Neural cell (in vitro differentiated cells): ENCODE results near the gene SPI1. TPM values are rescaled to one million over a fixed set of nuclear protein-coding genes. Genes with fewer than 3 reads are reported as not detected.

Experiments used
- H2AFZ ChIP-seq: fragments of 200-600, 300-800 bp; sonication (generic), shearing (Covaris generic); 2 replicates; pipeline ENCODE4 v1.6.0; 2014; ENCODE audit warnings: low read depth, mild to moderate bottlenecking, antibody characterized with exemption, low read length, moderate library complexity
- H3F3A ChIP-seq: fragments of 200-600 bp; shearing (Covaris generic); 2 replicates; pipeline ENCODE4 v1.6.1; 2016; ENCODE audit warnings: mild to moderate bottlenecking, moderate library complexity, mixed read lengths, antibody characterized with exemption, low read length; ENCODE audit not compliant: insufficient read depth, poor library complexity, severe bottlenecking
- H3K27ac ChIP-seq: fragments of 200-600, 300-800 bp; sonication (generic), shearing (Covaris generic); 2 replicates; pipeline ENCODE4 v1.5.1; 2014; ENCODE audit warnings: mild to moderate bottlenecking, low read length, moderate library complexity
- H3K27me3 ChIP-seq: fragments of 300-800, 200-600 bp; sonication (generic), shearing (Covaris generic); 2 replicates; pipeline ENCODE4 v1.6.0; 2014; ENCODE audit warnings: mild to moderate bottlenecking, low read depth, low read length, moderate library complexity; ENCODE audit not compliant: insufficient read depth
- H3K36me3 ChIP-seq: fragments of 300-800, 200-600 bp; sonication (generic), shearing (Covaris generic); 2 replicates; pipeline ENCODE4 v1.5.1; 2014; ENCODE audit warnings: mild to moderate bottlenecking, antibody characterized with exemption, low read length, moderate library complexity; ENCODE audit not compliant: insufficient read depth
- H3K4me2 ChIP-seq: fragments of 300-800, 200-600 bp; sonication (generic), shearing (Covaris generic); 2 replicates; pipeline ENCODE4 v1.6.0; 2014; ENCODE audit warnings: mild to moderate bottlenecking, low read length
- H3K4me3 ChIP-seq: fragments of 300-800, 200-600 bp; sonication (generic), shearing (Covaris generic); 2 replicates; pipeline ENCODE4 v1.5.1; 2014; ENCODE audit warnings: mild to moderate bottlenecking, low read length, moderate library complexity
- H3K79me2 ChIP-seq: fragments of 200-600 bp; shearing (Covaris generic); replicated peaks from 2 replicates; pipeline ENCODE4 v1.6.0; 2014; ENCODE audit warnings: mild to moderate bottlenecking, low read length, moderate library complexity; ENCODE audit not compliant: insufficient read depth
- H3K9ac ChIP-seq: fragments of 300-800, 200-600 bp; sonication (generic), shearing (Covaris generic); 2 replicates; pipeline ENCODE4 v1.6.1; 2016; ENCODE audit warnings: mild to moderate bottlenecking, low read length, mixed read lengths
- H3K9me2 ChIP-seq: fragments of 200-600 bp; shearing (Covaris generic); 2 replicates; pipeline ENCODE4 v1.6.1; 2016; ENCODE audit warnings: mild to moderate bottlenecking, low read length, mixed read lengths; ENCODE audit not compliant: insufficient read depth
- H3K9me3 ChIP-seq: fragments of 200-600, 300-800 bp; sonication (generic), shearing (Covaris generic); 2 replicates; pipeline ENCODE4 v1.6.1; 2016; ENCODE audit warnings: mild to moderate bottlenecking, mixed run types, low read length, moderate library complexity, mixed read lengths
- H4K20me1 ChIP-seq: fragments of 200-600 bp; shearing (Covaris generic); 2 replicates; pipeline ENCODE4 v1.6.1; 2016; ENCODE audit warnings: mild to moderate bottlenecking, mixed run types; ENCODE audit not compliant: insufficient read depth
- EP300 ChIP-seq: fragments of 450-650 bp; conservative IDR thresholded peaks from 2 replicates; pipeline ENCODE4 v1.6.1; 2014; ENCODE audit warnings: antibody characterized with exemption, mild to moderate bottlenecking, moderate library complexity; ENCODE audit not compliant: poor library complexity, severe bottlenecking
- EZH2 ChIP-seq: fragments of 200-600, 300-800 bp; shearing (Covaris generic), sonication (generic); IDR thresholded peaks from 2 replicates; pipeline ENCODE4 v1.6.1; 2014; ENCODE audit warnings: antibody characterized with exemption, low read length, borderline replicate concordance, mild to moderate bottlenecking; ENCODE audit not compliant: insufficient read depth, poor library complexity, severe bottlenecking
- MXI1 ChIP-seq: fragments of 450-650 bp; conservative IDR thresholded peaks from 2 replicates; pipeline ENCODE4 v1.6.1; 2014; ENCODE audit warnings: antibody characterized with exemption, mild to moderate bottlenecking; ENCODE audit not compliant: poor library complexity, severe bottlenecking
- POLR2AphosphoS5 ChIP-seq: IDR thresholded peaks from 2 replicates; pipeline ENCODE4 v1.6.1; 2012
- RAD21 ChIP-seq: fragments of 450-650 bp; conservative IDR thresholded peaks from 2 replicates; pipeline ENCODE4 v1.6.1; 2014; ENCODE audit warnings: antibody characterized with exemption, mild to moderate bottlenecking, moderate library complexity
- SMC3 ChIP-seq: fragments of 450-650 bp; conservative IDR thresholded peaks from 2 replicates; pipeline ENCODE4 v1.6.1; 2014; ENCODE audit warnings: antibody characterized with exemption, mild to moderate bottlenecking, moderate library complexity; ENCODE audit not compliant: poor library complexity
- TAF1 ChIP-seq: IDR thresholded peaks from 2 replicates; pipeline ENCODE4 v1.6.1; 2012; ENCODE audit warnings: low read depth
- polyA plus RNA-seq: library from polyadenylated mRNA; depleted of rRNA; stranded (reverse); fragments of >200 nt; gene quantifications from 2 replicates; pipeline ENCODE4 v1.2.3, GENCODE V29; 2014
- TF ChIP-seq, protein P1 (sequence below): IDR thresholded peaks from 2 replicates; pipeline ENCODE4 v1.6.1; 2012; ENCODE audit warnings: borderline replicate concordance
- TF ChIP-seq, protein P2 (sequence below): fragments of 450-650 bp; IDR thresholded peaks from 2 replicates; pipeline ENCODE4 v1.5.1; 2014; ENCODE audit warnings: antibody characterized with exemption, mild to moderate bottlenecking, moderate library complexity; ENCODE audit not compliant: poor library complexity, severe bottlenecking

SPI1 gene
- polyA plus RNA-seq, 1 donor from 2014 or later = not detected

DNA sequence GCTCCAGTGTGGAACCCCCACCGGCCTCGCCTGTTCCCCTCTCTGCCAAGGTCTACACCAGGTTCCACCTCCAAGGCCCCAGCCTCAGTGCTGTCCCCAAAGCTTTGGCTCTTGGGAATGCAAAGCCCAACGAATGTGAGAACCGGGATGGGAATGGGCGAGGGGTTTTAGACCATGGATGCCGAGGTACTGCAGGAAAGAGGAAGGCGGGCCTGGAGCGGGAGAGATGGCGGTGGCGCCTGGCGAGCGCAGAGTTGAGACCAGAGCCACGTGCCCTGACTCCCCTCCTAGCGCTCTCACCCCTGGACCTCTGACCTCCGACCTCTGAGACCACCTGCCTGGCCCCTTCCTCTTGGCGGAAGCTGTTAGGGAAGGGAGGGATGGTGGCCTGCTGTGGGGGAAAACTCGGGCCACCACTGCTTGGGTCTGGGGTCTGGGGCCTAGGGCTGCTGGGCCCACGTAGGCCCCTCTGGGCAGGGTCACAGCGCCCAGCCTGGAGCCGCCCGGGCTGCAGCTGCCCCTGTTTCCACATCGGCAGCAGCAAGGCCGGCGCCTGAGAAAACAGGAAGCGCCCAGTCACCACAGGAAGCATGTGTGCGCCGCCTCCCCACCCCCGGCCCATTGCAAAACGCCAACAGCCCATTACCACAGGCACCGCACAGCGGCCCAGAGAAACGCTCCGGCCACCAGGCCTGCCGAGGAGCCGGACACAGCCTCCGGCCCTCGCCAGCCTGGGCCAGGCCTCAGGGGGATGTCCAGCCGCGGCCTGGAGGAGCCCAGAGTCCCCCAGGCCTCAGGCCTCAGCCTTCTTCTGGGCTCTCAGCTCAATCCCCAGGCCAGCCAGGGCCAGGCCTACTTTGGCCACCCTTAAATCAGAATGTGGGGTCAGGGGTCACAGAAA, 16.2 kb upstream of the SPI1 start:
- Histone ChIP-seq H3F3A (no peaks in the 10 kb centered on the region), H3K36me3 (no peaks in the 10 kb centered on the region), H3K9me2 (no peaks in the 10 kb centered on the region), H3K4me3 (no peak overlapping the region), H3K9me3 (no peaks in the 10 kb centered on the region), H3K27ac (no peak overlapping the region), H4K20me1 (no peaks in the 10 kb centered on the region), H3K27me3 (no peaks in the 10 kb centered on the region), H3K4me2 (no peak overlapping the region), H2AFZ (no peak overlapping the region), H3K9ac (no peak overlapping the region), H3K79me2 (no peaks in the 10 kb centered on the region)
- TF ChIP-seq, protein P1, sequence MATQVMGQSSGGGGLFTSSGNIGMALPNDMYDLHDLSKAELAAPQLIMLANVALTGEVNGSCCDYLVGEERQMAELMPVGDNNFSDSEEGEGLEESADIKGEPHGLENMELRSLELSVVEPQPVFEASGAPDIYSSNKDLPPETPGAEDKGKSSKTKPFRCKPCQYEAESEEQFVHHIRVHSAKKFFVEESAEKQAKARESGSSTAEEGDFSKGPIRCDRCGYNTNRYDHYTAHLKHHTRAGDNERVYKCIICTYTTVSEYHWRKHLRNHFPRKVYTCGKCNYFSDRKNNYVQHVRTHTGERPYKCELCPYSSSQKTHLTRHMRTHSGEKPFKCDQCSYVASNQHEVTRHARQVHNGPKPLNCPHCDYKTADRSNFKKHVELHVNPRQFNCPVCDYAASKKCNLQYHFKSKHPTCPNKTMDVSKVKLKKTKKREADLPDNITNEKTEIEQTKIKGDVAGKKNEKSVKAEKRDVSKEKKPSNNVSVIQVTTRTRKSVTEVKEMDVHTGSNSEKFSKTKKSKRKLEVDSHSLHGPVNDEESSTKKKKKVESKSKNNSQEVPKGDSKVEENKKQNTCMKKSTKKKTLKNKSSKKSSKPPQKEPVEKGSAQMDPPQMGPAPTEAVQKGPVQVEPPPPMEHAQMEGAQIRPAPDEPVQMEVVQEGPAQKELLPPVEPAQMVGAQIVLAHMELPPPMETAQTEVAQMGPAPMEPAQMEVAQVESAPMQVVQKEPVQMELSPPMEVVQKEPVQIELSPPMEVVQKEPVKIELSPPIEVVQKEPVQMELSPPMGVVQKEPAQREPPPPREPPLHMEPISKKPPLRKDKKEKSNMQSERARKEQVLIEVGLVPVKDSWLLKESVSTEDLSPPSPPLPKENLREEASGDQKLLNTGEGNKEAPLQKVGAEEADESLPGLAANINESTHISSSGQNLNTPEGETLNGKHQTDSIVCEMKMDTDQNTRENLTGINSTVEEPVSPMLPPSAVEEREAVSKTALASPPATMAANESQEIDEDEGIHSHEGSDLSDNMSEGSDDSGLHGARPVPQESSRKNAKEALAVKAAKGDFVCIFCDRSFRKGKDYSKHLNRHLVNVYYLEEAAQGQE = no peak
- no peak for TF ChIP-seq EZH2
- no peak for TF ChIP-seq MXI1
- no peak for TF ChIP-seq TAF1
- TF ChIP-seq RAD21 = no peak
- no peak for TF ChIP-seq POLR2AphosphoS5
- TF ChIP-seq, protein P2, sequence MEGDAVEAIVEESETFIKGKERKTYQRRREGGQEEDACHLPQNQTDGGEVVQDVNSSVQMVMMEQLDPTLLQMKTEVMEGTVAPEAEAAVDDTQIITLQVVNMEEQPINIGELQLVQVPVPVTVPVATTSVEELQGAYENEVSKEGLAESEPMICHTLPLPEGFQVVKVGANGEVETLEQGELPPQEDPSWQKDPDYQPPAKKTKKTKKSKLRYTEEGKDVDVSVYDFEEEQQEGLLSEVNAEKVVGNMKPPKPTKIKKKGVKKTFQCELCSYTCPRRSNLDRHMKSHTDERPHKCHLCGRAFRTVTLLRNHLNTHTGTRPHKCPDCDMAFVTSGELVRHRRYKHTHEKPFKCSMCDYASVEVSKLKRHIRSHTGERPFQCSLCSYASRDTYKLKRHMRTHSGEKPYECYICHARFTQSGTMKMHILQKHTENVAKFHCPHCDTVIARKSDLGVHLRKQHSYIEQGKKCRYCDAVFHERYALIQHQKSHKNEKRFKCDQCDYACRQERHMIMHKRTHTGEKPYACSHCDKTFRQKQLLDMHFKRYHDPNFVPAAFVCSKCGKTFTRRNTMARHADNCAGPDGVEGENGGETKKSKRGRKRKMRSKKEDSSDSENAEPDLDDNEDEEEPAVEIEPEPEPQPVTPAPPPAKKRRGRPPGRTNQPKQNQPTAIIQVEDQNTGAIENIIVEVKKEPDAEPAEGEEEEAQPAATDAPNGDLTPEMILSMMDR = no peak
- TF ChIP-seq SMC3 = no peak

DNA sequence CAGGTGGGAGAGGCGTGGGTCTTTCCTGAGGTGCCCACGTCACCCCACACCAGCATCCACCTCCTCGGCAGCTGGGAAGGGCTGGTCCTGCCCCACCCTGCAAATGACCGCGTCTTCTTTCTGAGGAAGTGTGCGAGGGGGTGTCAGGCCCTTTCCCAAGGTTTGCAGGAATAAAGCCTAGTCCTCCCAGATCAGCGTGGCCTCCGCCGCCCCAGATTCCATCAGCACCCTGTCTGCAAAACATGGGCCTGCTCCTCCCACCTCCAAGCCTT, 15.6 kb upstream of the SPI1 start:
- H3K27me3 ChIP-seq = no peaks in the 10 kb centered on the region
- H3F3A ChIP-seq = no peaks in the 10 kb centered on the region
- no peak overlapping the region for H3K27ac ChIP-seq
- TF ChIP-seq, protein P2 = no peak
- TF ChIP-seq TAF1 = no peak
- TF ChIP-seq POLR2AphosphoS5 = no peak
- TF ChIP-seq, protein P1 = no peak
- TF ChIP-seq RAD21 = no peak
- TF ChIP-seq EP300 = no peak
- no peak for TF ChIP-seq SMC3
- no peak for TF ChIP-seq EZH2
- TF ChIP-seq MXI1 = no peak
- H2AFZ ChIP-seq = no peak overlapping the region
- H3K9ac ChIP-seq = no peak overlapping the region
- H3K79me2 ChIP-seq = no peaks in the 10 kb centered on the region
- H4K20me1 ChIP-seq = no peaks in the 10 kb centered on the region
- no peaks in the 10 kb centered on the region for H3K36me3 ChIP-seq
- no peak overlapping the region for H3K4me3 ChIP-seq
- H3K9me2 ChIP-seq = no peaks in the 10 kb centered on the region
- H3K4me2 ChIP-seq = no peak overlapping the region
- H3K9me3 ChIP-seq = no peaks in the 10 kb centered on the region
